GM23338 (cell line): Measurements from ENCODE around the gene PHC1. TPM values are rescaled to one million over a fixed set of nuclear protein-coding genes. Genes with fewer than 3 reads are reported as not detected.

Source experiments
- ATAC-seq: fragments of 200-7000 bp; cut with Tn5 transposase; 3 replicates; pipeline ENCODE4 v1.9.1; 2020
- DNase-seq: peaks from one replicate; pipeline ENCODE4 v3.0.0-alpha.2; 2015; ENCODE audit warnings: low spot score
- H2AFZ ChIP-seq: fragments of 200-600 bp; sonication (generic); 2 replicates; pipeline ENCODE4 v1.8.0; 2016; ENCODE audit warnings: antibody characterized with exemption, mild to moderate bottlenecking, moderate library complexity
- H3F3A ChIP-seq: fragments of 200-600 bp; sonication (generic); replicated peaks from 2 replicates; pipeline ENCODE4 v1.8.0; 2017; ENCODE audit warnings: antibody characterized with exemption, mixed run types, low read depth
- H3K27ac ChIP-seq: fragments of 200-600 bp; sonication (generic); 2 replicates; pipeline ENCODE4 v1.6.1; 2016; ENCODE audit warnings: low read depth
- H3K27me3 ChIP-seq: fragments of 200-600 bp; sonication (generic); 2 replicates; pipeline ENCODE4 v1.8.0; 2016; ENCODE audit warnings: mild to moderate bottlenecking, mixed run types, moderate library complexity; ENCODE audit not compliant: insufficient read depth
- H3K36me3 ChIP-seq: fragments of 200-600 bp; sonication (generic); 2 replicates; pipeline ENCODE4 v1.8.0; 2016; ENCODE audit warnings: mild to moderate bottlenecking; ENCODE audit not compliant: insufficient read depth
- H3K4me1 ChIP-seq: fragments of 200-600 bp; sonication (generic); 2 replicates; pipeline ENCODE4 v1.8.0; 2016; ENCODE audit warnings: mild to moderate bottlenecking, moderate library complexity; ENCODE audit not compliant: insufficient read depth
- H3K4me2 ChIP-seq: fragments of 200-600 bp; sonication (generic); 2 replicates; pipeline ENCODE4 v1.7.1; 2017; ENCODE audit warnings: mixed run types
- H3K4me3 ChIP-seq: fragments of 200-600 bp; sonication (generic); 2 replicates; pipeline ENCODE4 v1.6.1; 2016; ENCODE audit warnings: mixed run types
- H3K79me2 ChIP-seq: fragments of 200-600 bp; sonication (generic); replicated peaks from 2 replicates; pipeline ENCODE4 v1.8.0; 2017; ENCODE audit warnings: mild to moderate bottlenecking; ENCODE audit not compliant: insufficient read depth
- H3K9me2 ChIP-seq: fragments of 200-600 bp; sonication (generic); 2 replicates; pipeline ENCODE4 v1.8.0; 2017; ENCODE audit not compliant: insufficient read depth
- H4K20me1 ChIP-seq: fragments of 200-600 bp; sonication (generic); replicated peaks from 2 replicates; pipeline ENCODE4 v1.8.0; 2017; ENCODE audit warnings: mild to moderate bottlenecking; ENCODE audit not compliant: insufficient read depth
- H3K27ac Mint-ChIP-seq: 2 replicates; pipeline ENCODE4 v1.8.0; 2020; ENCODE audit warnings: inconsistent platforms, mild to moderate bottlenecking, moderate library complexity, mixed read lengths
- H3K27me3 Mint-ChIP-seq: 3 replicates; pipeline ENCODE4 v1.8.0; 2022; ENCODE audit warnings: low read depth, mild to moderate bottlenecking, moderate library complexity, mixed read lengths, inconsistent platforms; ENCODE audit not compliant: insufficient read depth, poor library complexity
- H3K36me3 Mint-ChIP-seq: 3 replicates; pipeline ENCODE4 v1.8.0; 2021; ENCODE audit warnings: low read depth, mild to moderate bottlenecking, inconsistent platforms, moderate library complexity, mixed read lengths
- H3K4me1 Mint-ChIP-seq: 3 replicates; pipeline ENCODE4 v1.8.0; 2020; ENCODE audit warnings: mild to moderate bottlenecking, inconsistent platforms, mixed read lengths
- H3K4me3 Mint-ChIP-seq: 3 replicates; pipeline ENCODE4 v1.8.0; 2021; ENCODE audit warnings: moderate library complexity, mild to moderate bottlenecking, inconsistent platforms, mixed read lengths
- H3K9me3 Mint-ChIP-seq: 3 replicates; pipeline ENCODE4 v1.8.0; 2020; ENCODE audit warnings: moderate library complexity, mild to moderate bottlenecking, inconsistent platforms, mixed read lengths
- CREB1 ChIP-seq: fragments of 250-450 bp; sonication (Bioruptor Pico); IDR thresholded peaks from 2 replicates; pipeline ENCODE4 v1.5.0; 2020; ENCODE audit warnings: low read depth, mild to moderate bottlenecking, moderate library complexity
- ETS1 ChIP-seq: IDR thresholded peaks from 2 replicates; pipeline ENCODE4 v1.6.1; 2016; ENCODE audit warnings: antibody characterized with exemption
- EZH2phosphoT487 ChIP-seq: fragments of 200-600 bp; sonication (generic); IDR thresholded peaks from one replicate; pipeline ENCODE4 v1.8.1; 2018; ENCODE audit warnings: antibody characterized with exemption; ENCODE audit not compliant: unreplicated experiment
- NANOG ChIP-seq: IDR thresholded peaks from 2 replicates; pipeline ENCODE4 v1.6.1; 2016; ENCODE audit warnings: antibody characterized with exemption, borderline replicate concordance
- POLR2AphosphoS5 ChIP-seq: IDR thresholded peaks from 2 replicates; pipeline ENCODE4 v1.6.1; 2016; ENCODE audit warnings: antibody characterized with exemption, low read depth
- polyA plus RNA-seq: library from polyadenylated mRNA; unstranded; fragments of >200 nt; fragmentation: Nextera tagmentation; extraction: Ambion mirVana; gene quantifications from 2 replicates; pipeline ENCODE4 v1.2.1, GENCODE V29; 2016
- total RNA-seq: library from RNA; depleted of rRNA; stranded (reverse); fragments of >200 nt; shearing (Covaris generic); gene quantifications from 2 replicates; pipeline ENCODE4 v1.2.3, GENCODE V29; 2014
- TF ChIP-seq, protein P1 (sequence below), 2 experiments: fragments of 200-600 bp in 1 of 2; sonication (generic) in 1 of 2; conservative IDR thresholded peaks; 2 replicates each; pipeline versions ENCODE4 v1.5.1 to v1.6.1; 2016 to 2017; ENCODE audit warnings: antibody characterized with exemption in 2 of 2, low read depth in 2 of 2, mild to moderate bottlenecking in 2 of 2, moderate library complexity in 1 of 2

PHC1 gene
- total and polyA plus RNA-seq, 2 experiments from 2014 or later: 303 to 1,069 TPM

DNA sequence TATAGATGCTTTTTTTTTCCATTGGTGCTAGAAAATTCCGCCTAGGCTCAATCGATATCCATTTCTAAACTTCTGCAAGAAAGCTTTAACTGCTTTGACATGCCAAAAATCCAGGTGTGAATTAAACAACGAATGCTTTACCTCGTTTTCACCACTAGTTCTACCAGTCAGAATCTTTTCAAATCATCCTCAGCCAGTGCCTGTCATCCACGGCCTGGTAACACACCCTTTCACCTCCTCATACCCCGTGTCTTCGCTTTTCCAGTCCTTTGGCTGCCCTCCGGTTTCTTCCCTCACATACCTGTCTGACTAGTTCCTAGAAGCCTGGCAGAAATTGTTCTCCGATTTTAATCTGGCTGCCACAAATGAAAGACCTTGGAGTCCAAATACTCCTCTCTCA, 1.4 kb upstream of the PHC1 start:
- no peaks in the 10 kb centered on the region for H3K27me3 ChIP-seq
- no peak overlapping the region for H2AFZ ChIP-seq
- H4K20me1 ChIP-seq: peaks cover 23% of the 10 kb centered on the region
- Mint-ChIP-seq H3K27ac (peak overlapping the region; percentile 99), H3K27me3 (peaks cover 7% of the 10 kb centered on the region), H3K4me3 (peak overlapping the region; percentile 93), H3K36me3 (peaks cover 5% of the 10 kb centered on the region; the same call in 2 of the 3 replicates), H3K9me3 (no peaks in the 10 kb centered on the region; the same call in 1 of the 3 replicates), H3K4me1 (peaks cover 35% of the 10 kb centered on the region)
- peaks cover 18% of the 10 kb centered on the region for H3K36me3 ChIP-seq
- peak overlapping the region; percentile 68 for H3K4me3 ChIP-seq
- peaks cover 32% of the 10 kb centered on the region for H3K79me2 ChIP-seq
- ATAC-seq (peak; percentile 44), DNase-seq (peak; percentile 81)
- H3F3A ChIP-seq: peaks cover 6% of the 10 kb centered on the region; the same call in 1 of the 2 replicates
- H3K27ac ChIP-seq: peak overlapping the region; percentile 95
- no peak for TF ChIP-seq CREB1 (CRISPR knock-in tag)
- TF ChIP-seq, protein P1, sequence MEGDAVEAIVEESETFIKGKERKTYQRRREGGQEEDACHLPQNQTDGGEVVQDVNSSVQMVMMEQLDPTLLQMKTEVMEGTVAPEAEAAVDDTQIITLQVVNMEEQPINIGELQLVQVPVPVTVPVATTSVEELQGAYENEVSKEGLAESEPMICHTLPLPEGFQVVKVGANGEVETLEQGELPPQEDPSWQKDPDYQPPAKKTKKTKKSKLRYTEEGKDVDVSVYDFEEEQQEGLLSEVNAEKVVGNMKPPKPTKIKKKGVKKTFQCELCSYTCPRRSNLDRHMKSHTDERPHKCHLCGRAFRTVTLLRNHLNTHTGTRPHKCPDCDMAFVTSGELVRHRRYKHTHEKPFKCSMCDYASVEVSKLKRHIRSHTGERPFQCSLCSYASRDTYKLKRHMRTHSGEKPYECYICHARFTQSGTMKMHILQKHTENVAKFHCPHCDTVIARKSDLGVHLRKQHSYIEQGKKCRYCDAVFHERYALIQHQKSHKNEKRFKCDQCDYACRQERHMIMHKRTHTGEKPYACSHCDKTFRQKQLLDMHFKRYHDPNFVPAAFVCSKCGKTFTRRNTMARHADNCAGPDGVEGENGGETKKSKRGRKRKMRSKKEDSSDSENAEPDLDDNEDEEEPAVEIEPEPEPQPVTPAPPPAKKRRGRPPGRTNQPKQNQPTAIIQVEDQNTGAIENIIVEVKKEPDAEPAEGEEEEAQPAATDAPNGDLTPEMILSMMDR (conservative IDR thresholded peaks at IDR 0.05; ENCODE audit: low read depth in 2 of 2): peak in 1 of 2 experiments; percentile 14; a peak in 3 of 4 replicates
- H3K4me2 ChIP-seq: peak overlapping the region; percentile 74
- H3K9me2 ChIP-seq: no peaks in the 10 kb centered on the region
- H3K4me1 ChIP-seq: peaks cover 28% of the 10 kb centered on the region

- Histone ChIP-seq H3K27me3 (no peaks in the 10 kb centered on the region), H3K79me2 (peaks cover 40% of the 10 kb centered on the region), H3F3A (peaks cover 11% of the 10 kb centered on the region; the same call in 1 of the 2 replicates), H3K4me1 (peaks cover 34% of the 10 kb centered on the region), H4K20me1 (peaks cover 29% of the 10 kb centered on the region), H3K36me3 (peaks cover 26% of the 10 kb centered on the region), H3K27ac (peak overlapping the region; percentile 95), H3K4me3 (peak overlapping the region; percentile 68), H2AFZ (no peak overlapping the region), H3K9me2 (no peaks in the 10 kb centered on the region), H3K4me2 (peak overlapping the region; percentile 74)
- Mint-ChIP-seq H3K4me1 (peaks cover 39% of the 10 kb centered on the region), H3K27me3 (peaks cover 10% of the 10 kb centered on the region), H3K27ac (peak overlapping the region; percentile 99), H3K36me3 (peaks cover 9% of the 10 kb centered on the region), H3K9me3 (no peaks in the 10 kb centered on the region; the same call in 1 of the 3 replicates), H3K4me3 (peak overlapping the region; percentile 93)
- DNase-seq (no peak), ATAC-seq (no peak)
- 0 out of 2 replicates have a peak, but pooled peaks have one; percentile 3 for TF ChIP-seq NANOG
- TF ChIP-seq ETS1: no peak
Observed at GRCh38 chr12:8913702-8914032, 642 bp upstream of the PHC1 start.

- DNase-seq: peak; percentile 78
- TF ChIP-seq POLR2AphosphoS5: peak; percentile 51
- TF ChIP-seq EZH2phosphoT487: no peak
- Mint-ChIP-seq H3K27me3 (peaks cover 10% of the 10 kb centered on the region), H3K36me3 (peaks cover 22% of the 10 kb centered on the region), H3K27ac (no peak overlapping the region), H3K4me3 (no peak overlapping the region), H3K4me1 (peaks cover 43% of the 10 kb centered on the region), H3K9me3 (no peaks in the 10 kb centered on the region; the same call in 1 of the 3 replicates)
- Histone ChIP-seq H3K36me3 (peaks cover 39% of the 10 kb centered on the region), H3K27me3 (no peaks in the 10 kb centered on the region), H3K79me2 (peaks cover 52% of the 10 kb centered on the region), H3K4me1 (peaks cover 34% of the 10 kb centered on the region), H3K4me2 (peak overlapping the region; percentile 82), H3K27ac (peak overlapping the region; percentile 72), H3K4me3 (peak overlapping the region; percentile 76), H2AFZ (no peak overlapping the region), H4K20me1 (peaks cover 42% of the 10 kb centered on the region), H3F3A (peaks cover 13% of the 10 kb centered on the region; the same call in 1 of the 2 replicates), H3K9me2 (no peaks in the 10 kb centered on the region)
- ATAC-seq: peak; percentile 56
Observed at GRCh38 chr12:8914716-8915526, 612 bp downstream of the PHC1 start.
